Astrocyte of the cerebellum (primary cell): ENCODE results near the gene SPTSSB.

Source experiments
- DNase-seq: peaks from one replicate; pipeline ENCODE4 v3.0.0-alpha.2; 2011; ENCODE audit warnings: low read depth
- H3K4me3 ChIP-seq: 2 replicates; pipeline ENCODE4 v1.5.1; 2011; ENCODE audit warnings: mild to moderate bottlenecking, low read depth, low read length, moderate library complexity
- CTCF ChIP-seq: IDR thresholded peaks from 2 replicates; pipeline ENCODE4 v1.5.1; 2012; ENCODE audit warnings: low read length, low read depth, moderate library complexity, mild to moderate bottlenecking; ENCODE audit errors: missing control alignments
- in situ Hi-C: cut with HindIII; loops from 2 replicates; pipeline ENCODE4 v1.10.0; 2017; ENCODE audit warnings: low sequenced_read_pairs

SPTSSB gene

DNA sequence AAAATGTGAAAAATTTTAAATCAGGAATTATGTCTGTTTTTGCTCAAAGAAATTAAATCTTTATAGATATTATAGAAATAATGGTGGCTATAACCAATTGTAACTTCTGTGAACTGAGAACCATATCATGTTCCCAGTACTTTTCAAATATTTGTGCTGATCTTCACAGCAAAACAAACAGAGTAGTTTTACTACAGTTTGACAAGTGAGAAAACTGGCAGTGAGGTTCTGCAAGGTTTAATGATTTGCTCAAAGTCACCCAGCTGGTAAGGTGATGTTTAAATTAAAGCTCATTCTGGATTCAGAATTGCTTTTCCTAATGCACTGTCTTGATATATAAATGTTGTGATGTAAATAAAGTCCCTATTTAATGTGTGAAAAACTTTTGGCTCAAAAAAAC, 22.0 kb upstream of the SPTSSB start:
- no peak overlapping the region for H3K4me3 ChIP-seq
- DNase-seq: no peak
- in situ Hi-C loops: no loop called here
- no peak for TF ChIP-seq CTCF

- no peak for TF ChIP-seq CTCF
- DNase-seq: no peak
- no peak overlapping the region for H3K4me3 ChIP-seq
- in situ Hi-C loops: no loop called here
These were observed 21.5 kb upstream of the SPTSSB start for GRCh38 chr3:161392853-161393252.

DNA sequence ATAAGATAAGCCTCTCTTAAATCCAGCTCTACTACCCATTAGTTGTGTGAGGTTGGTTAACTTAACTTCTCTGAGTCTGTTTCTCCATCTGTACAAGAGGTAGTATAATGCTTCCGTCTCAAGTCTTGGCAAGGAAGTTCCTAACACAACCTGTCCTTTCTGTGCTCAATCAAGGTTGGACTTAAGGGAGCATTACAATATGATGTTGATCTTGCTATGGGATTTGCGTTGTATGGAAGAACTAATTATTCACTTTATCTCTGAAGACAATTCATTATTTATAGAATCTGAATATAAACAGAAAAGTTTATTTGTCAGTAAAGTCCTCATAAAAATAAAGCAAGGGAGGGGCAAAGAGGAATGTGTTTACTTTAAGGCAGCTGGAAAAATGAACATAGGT, 18.9 kb upstream of the SPTSSB start:
- TF ChIP-seq CTCF: no peak
- no peak overlapping the region for H3K4me3 ChIP-seq
- in situ Hi-C loops: no loop called here
- no peak for DNase-seq

GRCh38 chr3:161389445-161390035, 18.2 kb upstream of the SPTSSB start:
- TF ChIP-seq CTCF: no peak
- DNase-seq: no peak
- in situ Hi-C loops: no loop called here

DNA sequence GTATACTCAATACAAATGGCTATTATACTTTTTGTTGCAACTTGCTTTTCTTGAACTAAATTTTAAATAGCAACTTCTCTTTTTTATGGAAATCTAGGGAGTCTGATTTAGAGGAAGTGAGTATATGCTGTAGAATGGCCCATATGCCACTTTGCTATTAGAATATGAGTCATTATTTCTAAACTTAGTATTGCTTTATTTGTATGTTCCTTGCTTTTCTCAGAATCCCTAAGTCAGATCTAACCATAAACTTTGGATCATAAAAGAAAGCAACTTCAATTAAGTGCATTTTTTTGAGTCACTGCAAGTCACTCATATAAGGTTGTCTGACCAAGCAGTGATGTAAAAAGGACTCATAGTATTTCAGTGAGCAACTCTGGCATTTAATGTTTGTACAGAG, 17.5 kb upstream of the SPTSSB start:
- H3K4me3 ChIP-seq: no peak overlapping the region
- no peak for TF ChIP-seq CTCF
- in situ Hi-C loops: no loop called here
- DNase-seq: no peak

More at GRCh38 chr3:161389445-161390035, 18.2 kb upstream of the SPTSSB start:
- H3K4me3 ChIP-seq: no peak overlapping the region

DNA sequence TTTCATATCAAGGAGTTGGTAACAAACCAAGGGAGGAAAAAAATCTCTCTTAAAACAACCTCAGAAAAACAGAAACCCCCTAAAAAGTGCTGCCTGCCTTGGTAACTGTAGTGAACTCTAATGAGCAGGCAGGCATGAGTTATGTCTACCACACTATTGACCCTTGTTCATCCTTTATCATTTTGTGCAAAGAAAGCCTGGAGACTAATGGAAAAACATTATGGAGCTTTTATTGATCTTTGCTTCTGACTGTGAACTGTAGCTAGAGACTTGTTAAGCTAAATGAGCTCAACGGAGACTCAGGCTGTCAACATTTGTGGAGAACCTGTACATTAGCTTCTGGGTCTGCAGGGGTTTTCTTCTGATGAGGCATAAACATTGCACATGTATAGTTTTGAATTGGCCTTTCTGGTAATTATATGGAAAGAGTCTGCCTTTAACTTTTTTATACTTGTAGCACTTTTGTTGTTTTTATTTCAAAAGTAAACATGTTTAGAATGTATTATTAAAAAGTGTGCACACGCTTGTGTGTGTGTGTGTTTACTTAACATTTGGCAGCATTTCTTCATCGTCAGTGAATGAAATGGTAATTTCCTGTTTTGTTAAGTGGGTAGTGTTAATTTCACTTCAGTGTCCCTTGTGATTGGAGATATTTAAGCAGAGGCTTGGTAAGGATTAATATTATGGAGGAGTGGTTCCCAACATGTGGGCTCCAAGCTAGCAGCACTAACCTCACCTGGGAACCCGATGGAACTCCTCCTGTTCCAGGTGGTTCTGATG, 15.9 kb upstream of the SPTSSB start:
- no peak overlapping the region for H3K4me3 ChIP-seq
- DNase-seq: no peak
- no peak for TF ChIP-seq CTCF
- in situ Hi-C loops: no loop called here
